ENCODE data around the gene DPP4. TPM values are rescaled to one million over a fixed set of nuclear protein-coding genes. Genes with fewer than 3 reads are reported as not detected.

The DPP4 gene
- total and polyA plus RNA-seq, 2 experiments from 2014 or later: 1.5 to 2.8 TPM

DNA sequence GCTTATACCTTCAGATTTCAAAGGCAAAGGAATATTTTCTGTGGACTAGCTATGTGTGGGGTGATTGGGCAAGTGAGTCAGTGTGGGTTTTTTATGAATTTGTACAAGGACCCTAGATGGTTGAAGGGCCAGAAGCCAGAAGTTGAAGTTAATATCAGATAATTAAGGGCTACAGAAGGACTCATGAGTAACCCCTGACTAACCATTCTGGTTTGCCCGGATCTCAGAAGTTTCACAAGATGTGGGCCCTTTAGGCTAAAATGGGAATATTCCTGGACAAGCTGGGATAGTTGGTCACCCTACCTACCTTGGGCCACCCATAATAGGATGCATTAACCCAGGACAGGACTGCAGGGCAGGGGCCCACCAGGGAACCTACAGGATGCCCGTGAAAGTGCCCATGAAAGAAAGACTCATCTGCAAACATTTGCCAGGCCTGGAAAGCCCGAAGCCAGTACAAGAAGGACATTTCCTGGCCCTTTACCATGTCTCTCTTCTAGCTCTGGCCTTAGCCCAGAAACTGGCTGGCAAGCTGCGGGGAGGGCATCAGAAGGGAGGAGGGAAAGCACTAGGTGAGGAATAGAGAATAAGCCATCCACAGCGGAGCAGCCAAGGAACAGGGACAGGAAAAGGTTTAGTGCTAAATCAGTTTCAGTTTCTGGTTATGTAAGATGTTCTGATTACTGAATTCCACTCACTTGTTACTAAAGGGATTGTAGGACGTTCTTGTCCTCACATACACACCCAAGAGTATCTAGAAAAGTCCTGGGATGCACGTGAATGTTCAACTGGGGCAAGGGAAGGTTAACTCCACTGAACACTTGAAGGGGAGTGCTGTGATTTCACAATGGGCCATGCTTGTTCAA is 44.4 kb upstream of the DPP4 start (continued):
- TF ChIP-seq, protein P1, sequence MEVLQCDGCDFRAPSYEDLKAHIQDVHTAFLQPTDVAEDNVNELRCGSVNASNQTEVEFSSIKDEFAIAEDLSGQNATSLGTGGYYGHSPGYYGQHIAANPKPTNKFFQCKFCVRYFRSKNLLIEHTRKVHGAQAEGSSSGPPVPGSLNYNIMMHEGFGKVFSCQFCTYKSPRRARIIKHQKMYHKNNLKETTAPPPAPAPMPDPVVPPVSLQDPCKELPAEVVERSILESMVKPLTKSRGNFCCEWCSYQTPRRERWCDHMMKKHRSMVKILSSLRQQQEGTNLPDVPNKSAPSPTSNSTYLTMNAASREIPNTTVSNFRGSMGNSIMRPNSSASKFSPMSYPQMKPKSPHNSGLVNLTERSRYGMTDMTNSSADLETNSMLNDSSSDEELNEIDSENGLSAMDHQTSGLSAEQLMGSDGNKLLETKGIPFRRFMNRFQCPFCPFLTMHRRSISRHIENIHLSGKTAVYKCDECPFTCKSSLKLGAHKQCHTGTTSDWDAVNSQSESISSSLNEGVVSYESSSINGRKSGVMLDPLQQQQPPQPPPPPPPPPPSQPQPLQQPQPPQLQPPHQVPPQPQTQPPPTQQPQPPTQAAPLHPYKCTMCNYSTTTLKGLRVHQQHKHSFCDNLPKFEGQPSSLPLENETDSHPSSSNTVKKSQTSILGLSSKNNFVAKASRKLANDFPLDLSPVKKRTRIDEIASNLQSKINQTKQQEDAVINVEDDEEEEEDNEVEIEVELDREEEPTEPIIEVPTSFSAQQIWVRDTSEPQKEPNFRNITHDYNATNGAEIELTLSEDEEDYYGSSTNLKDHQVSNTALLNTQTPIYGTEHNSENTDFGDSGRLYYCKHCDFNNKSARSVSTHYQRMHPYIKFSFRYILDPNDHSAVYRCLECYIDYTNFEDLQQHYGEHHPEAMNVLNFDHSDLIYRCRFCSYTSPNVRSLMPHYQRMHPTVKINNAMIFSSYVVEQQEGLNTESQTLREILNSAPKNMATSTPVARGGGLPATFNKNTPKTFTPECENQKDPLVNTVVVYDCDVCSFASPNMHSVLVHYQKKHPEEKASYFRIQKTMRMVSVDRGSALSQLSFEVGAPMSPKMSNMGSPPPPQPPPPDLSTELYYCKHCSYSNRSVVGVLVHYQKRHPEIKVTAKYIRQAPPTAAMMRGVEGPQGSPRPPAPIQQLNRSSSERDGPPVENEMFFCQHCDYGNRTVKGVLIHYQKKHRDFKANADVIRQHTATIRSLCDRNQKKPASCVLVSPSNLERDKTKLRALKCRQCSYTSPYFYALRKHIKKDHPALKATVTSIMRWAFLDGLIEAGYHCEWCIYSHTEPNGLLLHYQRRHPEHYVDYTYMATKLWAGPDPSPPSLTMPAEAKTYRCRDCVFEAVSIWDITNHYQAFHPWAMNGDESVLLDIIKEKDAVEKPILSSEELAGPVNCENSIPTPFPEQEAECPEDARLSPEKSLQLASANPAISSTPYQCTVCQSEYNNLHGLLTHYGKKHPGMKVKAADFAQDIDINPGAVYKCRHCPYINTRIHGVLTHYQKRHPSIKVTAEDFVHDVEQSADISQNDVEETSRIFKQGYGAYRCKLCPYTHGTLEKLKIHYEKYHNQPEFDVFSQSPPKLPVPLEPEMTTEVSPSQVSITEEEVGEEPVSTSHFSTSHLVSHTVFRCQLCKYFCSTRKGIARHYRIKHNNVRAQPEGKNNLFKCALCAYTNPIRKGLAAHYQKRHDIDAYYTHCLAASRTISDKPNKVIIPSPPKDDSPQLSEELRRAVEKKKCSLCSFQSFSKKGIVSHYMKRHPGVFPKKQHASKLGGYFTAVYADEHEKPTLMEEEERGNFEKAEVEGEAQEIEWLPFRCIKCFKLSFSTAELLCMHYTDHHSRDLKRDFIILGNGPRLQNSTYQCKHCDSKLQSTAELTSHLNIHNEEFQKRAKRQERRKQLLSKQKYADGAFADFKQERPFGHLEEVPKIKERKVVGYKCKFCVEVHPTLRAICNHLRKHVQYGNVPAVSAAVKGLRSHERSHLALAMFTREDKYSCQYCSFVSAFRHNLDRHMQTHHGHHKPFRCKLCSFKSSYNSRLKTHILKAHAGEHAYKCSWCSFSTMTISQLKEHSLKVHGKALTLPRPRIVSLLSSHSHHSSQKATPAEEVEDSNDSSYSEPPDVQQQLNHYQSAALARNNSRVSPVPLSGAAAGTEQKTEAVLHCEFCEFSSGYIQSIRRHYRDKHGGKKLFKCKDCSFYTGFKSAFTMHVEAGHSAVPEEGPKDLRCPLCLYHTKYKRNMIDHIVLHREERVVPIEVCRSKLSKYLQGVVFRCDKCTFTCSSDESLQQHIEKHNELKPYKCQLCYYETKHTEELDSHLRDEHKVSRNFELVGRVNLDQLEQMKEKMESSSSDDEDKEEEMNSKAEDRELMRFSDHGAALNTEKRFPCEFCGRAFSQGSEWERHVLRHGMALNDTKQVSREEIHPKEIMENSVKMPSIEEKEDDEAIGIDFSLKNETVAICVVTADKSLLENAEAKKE (CRISPR knock-in tag; IDR thresholded peaks at IDR 0.05): no peak

DNA sequence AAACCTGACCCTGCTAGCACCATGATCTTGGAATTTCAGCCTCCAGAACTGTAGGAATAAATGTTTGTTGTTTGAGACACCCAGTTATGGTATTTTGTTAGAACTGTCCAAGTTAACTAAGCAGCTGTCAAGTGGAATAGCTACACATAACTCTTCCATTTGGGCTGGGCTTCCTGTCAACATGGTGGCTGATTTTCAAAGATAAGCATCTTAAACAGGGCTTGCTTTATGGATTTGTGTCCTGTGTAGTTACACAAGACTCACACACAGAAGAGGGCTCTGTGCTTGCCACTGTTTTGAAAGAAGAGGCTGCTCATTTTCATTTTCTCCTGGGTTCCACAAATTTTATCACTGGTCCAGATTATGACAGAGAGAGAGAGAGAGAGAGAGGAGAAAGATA is 42.3 kb upstream of the DPP4 start:
- Histone ChIP-seq H3K4me2 (no peak overlapping the region), H3F3A (replicated peaks; ENCODE audit: low read depth) (no peaks in the 10 kb centered on the region), H3K4me1 (ENCODE audit: insufficient read depth) (0 out of 2 replicates have a peak, but pooled peaks cover 5% of the 10 kb centered on the region), H3K9me2 (ENCODE audit: insufficient read depth) (no peaks in the 10 kb centered on the region), H2AFZ (no peak overlapping the region), H3K27ac (ENCODE audit: low read depth) (no peak overlapping the region), H3K4me3 (no peak overlapping the region), H3K79me2 (replicated peaks; ENCODE audit: insufficient read depth) (no peaks in the 10 kb centered on the region), H3K36me3 (ENCODE audit: insufficient read depth) (no peaks in the 10 kb centered on the region; the same call in 1 of the 2 replicates), H4K20me1 (replicated peaks; ENCODE audit: insufficient read depth) (no peaks in the 10 kb centered on the region), H3K27me3 (ENCODE audit: insufficient read depth) (no peaks in the 10 kb centered on the region)
- DNase-seq (ENCODE audit: low spot score): no peak
- Mint-ChIP-seq H3K4me1 (peaks cover 17% of the 10 kb centered on the region), H3K27me3 (ENCODE audit: insufficient read depth, low read depth, poor library complexity) (no peaks in the 10 kb centered on the region), H3K27ac (no peak overlapping the region), H3K4me3 (no peak overlapping the region), H3K36me3 (ENCODE audit: low read depth) (peaks cover 8% of the 10 kb centered on the region), H3K9me3 (peaks cover 8% of the 10 kb centered on the region)
- no peak for ATAC-seq
- TF ChIP-seq JUNB (IDR thresholded peaks at IDR 0.05; ENCODE audit: unreplicated experiment) (no peak), NANOG (IDR thresholded peaks at IDR 0.05; ENCODE audit: borderline replicate concordance) (no peak), CREB1 (CRISPR knock-in tag; IDR thresholded peaks at IDR 0.05; ENCODE audit: low read depth) (no peak), STAT1 (IDR thresholded peaks at IDR 0.05; ENCODE audit: unreplicated experiment) (no peak), EZH2 (IDR thresholded peaks at IDR 0.05; ENCODE audit: low read depth, unreplicated experiment) (no peak), EZH2phosphoT487 (IDR thresholded peaks at IDR 0.05; ENCODE audit: unreplicated experiment) (no peak), ZNF114 (CRISPR knock-in tag; IDR thresholded peaks at IDR 0.05) (no peak)
- TF ChIP-seq, protein P2, sequence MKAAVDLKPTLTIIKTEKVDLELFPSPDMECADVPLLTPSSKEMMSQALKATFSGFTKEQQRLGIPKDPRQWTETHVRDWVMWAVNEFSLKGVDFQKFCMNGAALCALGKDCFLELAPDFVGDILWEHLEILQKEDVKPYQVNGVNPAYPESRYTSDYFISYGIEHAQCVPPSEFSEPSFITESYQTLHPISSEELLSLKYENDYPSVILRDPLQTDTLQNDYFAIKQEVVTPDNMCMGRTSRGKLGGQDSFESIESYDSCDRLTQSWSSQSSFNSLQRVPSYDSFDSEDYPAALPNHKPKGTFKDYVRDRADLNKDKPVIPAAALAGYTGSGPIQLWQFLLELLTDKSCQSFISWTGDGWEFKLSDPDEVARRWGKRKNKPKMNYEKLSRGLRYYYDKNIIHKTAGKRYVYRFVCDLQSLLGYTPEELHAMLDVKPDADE (IDR thresholded peaks at IDR 0.05): no peak

All from GM23338 (cell line).